Liver (tissue), 9 donors: ENCODE results near the gene MFSD2B. TPM values are rescaled to one million over a fixed set of nuclear protein-coding genes. Genes with fewer than 3 reads are reported as not detected.

Experiments
- DNase-seq: peaks from one replicate; pipeline ENCODE4 v3.0.0-alpha.2; 2017; ENCODE audit warnings: low spot score
- H3K27ac ChIP-seq, 2 donors: one replicate each; pipeline ENCODE4 v1.7.0; 2013; ENCODE audit warnings: inconsistent platforms in 2 of 2, low read length in 2 of 2, control low read depth in 1 of 2, low read depth in 1 of 2, mild to moderate bottlenecking in 1 of 2
- H3K27me3 ChIP-seq, 4 donors: one replicate each; pipeline versions ENCODE4 v1.6.1 to v1.7.0; 2013; ENCODE audit warnings: low read length in 3 of 4, inconsistent platforms in 1 of 4, mild to moderate bottlenecking in 1 of 4, moderate library complexity in 1 of 4; ENCODE audit not compliant: control insufficient read depth in 4 of 4, insufficient read depth in 4 of 4
- H3K36me3 ChIP-seq, 4 donors: one replicate each; pipeline versions ENCODE4 v1.6.1 to v1.7.0; 2013; ENCODE audit warnings: low read length in 3 of 4, mild to moderate bottlenecking in 3 of 4, low read depth in 1 of 4, moderate library complexity in 1 of 4; ENCODE audit not compliant: control insufficient read depth in 4 of 4, insufficient read depth in 3 of 4
- H3K4me1 ChIP-seq, 4 donors: one replicate each; pipeline versions ENCODE4 v1.6.1 to v1.7.0; 2013; ENCODE audit warnings: low read length in 3 of 4, mild to moderate bottlenecking in 3 of 4, moderate library complexity in 1 of 4; ENCODE audit not compliant: control insufficient read depth in 4 of 4, insufficient read depth in 4 of 4
- H3K4me3 ChIP-seq, 3 donors: one replicate each; pipeline versions ENCODE4 v1.6.1 to v1.7.0; 2013; ENCODE audit warnings: low read length in 3 of 3, control low read depth in 1 of 3, low read depth in 1 of 3, mild to moderate bottlenecking in 1 of 3
- H3K9ac ChIP-seq, 2 donors: one replicate each; pipeline ENCODE4 v1.7.0; 2013; ENCODE audit warnings: low read length in 2 of 2, mild to moderate bottlenecking in 2 of 2, moderate library complexity in 2 of 2, control low read depth in 1 of 2, low read depth in 1 of 2
- H3K9me3 ChIP-seq, 4 donors: one replicate each; pipeline versions ENCODE4 v1.6.1 to v1.7.0; 2013; ENCODE audit warnings: low read length in 3 of 4; ENCODE audit not compliant: control insufficient read depth in 4 of 4
- ATF3 ChIP-seq: IDR thresholded peaks from 2 replicates; pipeline ENCODE4 v1.6.1; 2016; ENCODE audit warnings: antibody characterized with exemption
- EGR1 ChIP-seq, 2 donors: IDR thresholded peaks; 2 replicates each; pipeline ENCODE4 v1.6.1; 2016 to 2018; ENCODE audit warnings: antibody characterized with exemption in 2 of 2, low read depth in 2 of 2
- FOXA2 ChIP-seq: IDR thresholded peaks from 2 replicates; pipeline ENCODE4 v1.6.1; 2016; ENCODE audit warnings: antibody characterized with exemption
- HNF4A ChIP-seq, 2 donors: conservative IDR thresholded peaks; 2 replicates each; pipeline ENCODE4 v1.6.1; 2016; ENCODE audit warnings: antibody characterized with exemption in 2 of 2, mild to moderate bottlenecking in 2 of 2
- HNF4G ChIP-seq: IDR thresholded peaks from 2 replicates; pipeline ENCODE4 v1.6.1; 2016; ENCODE audit warnings: antibody characterized with exemption
- NR2F2 ChIP-seq: IDR thresholded peaks from 2 replicates; pipeline ENCODE4 v1.6.1; 2016; ENCODE audit warnings: antibody characterized with exemption
- RAD21 ChIP-seq, 2 donors: IDR thresholded peaks; 2 replicates each; pipeline ENCODE4 v1.6.1; 2016; ENCODE audit warnings: antibody characterized with exemption in 2 of 2, mild to moderate bottlenecking in 2 of 2
- REST ChIP-seq: IDR thresholded peaks from 2 replicates; pipeline ENCODE4 v1.6.1; 2016; ENCODE audit warnings: antibody characterized with exemption, mild to moderate bottlenecking
- RXRA ChIP-seq, 2 donors: IDR thresholded peaks; 2 replicates each; pipeline ENCODE4 v1.6.1; 2017 to 2018; ENCODE audit warnings: antibody characterized with exemption in 2 of 2, mild to moderate bottlenecking in 1 of 2
- SP1 ChIP-seq: IDR thresholded peaks from 2 replicates; pipeline ENCODE4 v1.6.1; 2018; ENCODE audit warnings: antibody characterized with exemption, mild to moderate bottlenecking
- YY1 ChIP-seq: IDR thresholded peaks from 2 replicates; pipeline ENCODE4 v1.6.1; 2016; ENCODE audit warnings: antibody characterized with exemption, mild to moderate bottlenecking
- ZBTB33 ChIP-seq: IDR thresholded peaks from 2 replicates; pipeline ENCODE4 v1.6.1; 2016; ENCODE audit warnings: antibody characterized with exemption
- WGBS: extraction: QIAGEN DNeasy Blood & Tissue Kit; methylation state at CpG from one replicate; pipeline ENCODE4 v1.1.7; 2013; 5-methylcytosine and 5-hydroxymethylcytosine counted together
- polyA plus RNA-seq, 2 donors: library from polyadenylated mRNA; stranded (reverse) in 1 of 2; unstranded in 1 of 2; fragments of 200-250 nt in 1 of 2; fragments of >200 nt in 1 of 2; fragmentation: Nextera tagmentation in 1 of 2; extraction: Ambion mirVana in 1 of 2; gene quantifications; one replicate each; pipeline versions ENCODE4 v1.2.1 to v1.2.3, GENCODE V29; 2013 to 2015
- total RNA-seq, 2 donors: library from RNA; depleted of rRNA; stranded (reverse); fragments of >200 nt; gene quantifications; one replicate each; pipeline ENCODE4 v1.2.3, GENCODE V29; 2014
- TF ChIP-seq, protein P1 (sequence below): IDR thresholded peaks from 2 replicates; pipeline ENCODE4 v1.6.1; 2016; ENCODE audit warnings: antibody characterized with exemption
- TF ChIP-seq, protein P2 (sequence below): fragments of 150-350 bp; IDR thresholded peaks from 2 replicates; pipeline ENCODE4 v1.5.1; 2017; ENCODE audit warnings: improper control_type of control experiment, low read depth, low read length; ENCODE audit not compliant: missing input control
- donor health status: healthy.
- donor health status: healthy.
- donor health status: healthy.
- donor health status: healthy.
- donor health status: healthy.

Gene MFSD2B
- total and polyA plus RNA-seq, 4 donors: 0.02 to 26.1 (median 0.22) TPM

DNA sequence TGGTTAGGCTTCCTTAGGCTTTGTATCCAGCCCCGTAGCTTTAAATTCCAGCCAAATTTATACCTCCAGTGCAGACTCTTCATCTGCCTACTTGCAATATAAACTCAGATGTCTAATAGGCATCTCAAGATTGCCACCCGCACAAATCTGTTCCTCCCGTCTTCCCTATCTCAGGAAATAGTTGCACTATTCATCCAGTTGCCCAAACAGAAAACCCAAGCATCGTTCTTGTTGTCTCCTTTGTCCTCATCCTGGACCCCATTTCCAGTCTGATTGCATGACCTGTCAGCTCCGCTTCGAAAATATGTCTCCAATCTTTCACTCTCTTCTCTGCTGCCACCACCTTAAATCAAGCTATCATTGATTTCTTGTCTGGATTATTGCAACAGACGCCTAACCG, 41.9 kb downstream of the MFSD2B start (continued):
- TF ChIP-seq ZBTB33: no peak
- no peak for TF ChIP-seq EGR1 (IDR thresholded peaks at IDR 0.05; ENCODE audit: low read depth in 2 of 2)
- TF ChIP-seq NR2F2: no peak
- no peak for TF ChIP-seq FOXA2
- no peak for TF ChIP-seq HNF4A (conservative IDR thresholded peaks at IDR 0.05)
- TF ChIP-seq RAD21 (IDR thresholded peaks at IDR 0.05): no peak
- TF ChIP-seq, protein P1, sequence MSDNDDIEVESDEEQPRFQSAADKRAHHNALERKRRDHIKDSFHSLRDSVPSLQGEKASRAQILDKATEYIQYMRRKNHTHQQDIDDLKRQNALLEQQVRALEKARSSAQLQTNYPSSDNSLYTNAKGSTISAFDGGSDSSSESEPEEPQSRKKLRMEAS: no peak
- no peak for TF ChIP-seq HNF4G

GRCh38 chr2:24052951-24053350, 43.1 kb downstream of the MFSD2B start:
- 95% methylated on average over 1 of the region's 1 CpG for WGBS
- Histone ChIP-seq H3K27me3 (no peaks in the 10 kb centered on the region), H3K4me3 (no peak overlapping the region), H3K9ac (no peak overlapping the region), H3K9me3 (no peaks in the 10 kb centered on the region), H3K4me1 (peaks cover 0 to 18% (median 10%) of the 10 kb centered on the region in 4 donors), H3K36me3 (no peaks in the 10 kb centered on the region), H3K27ac (no peak overlapping the region)
- no peak for TF ChIP-seq REST
- no peak for TF ChIP-seq NR2F2
- peak in 1 of 2 donors; percentile 8 for TF ChIP-seq HNF4A (conservative IDR thresholded peaks at IDR 0.05)
- no peak for TF ChIP-seq ATF3
- no peak for TF ChIP-seq YY1
- TF ChIP-seq, protein P2, sequence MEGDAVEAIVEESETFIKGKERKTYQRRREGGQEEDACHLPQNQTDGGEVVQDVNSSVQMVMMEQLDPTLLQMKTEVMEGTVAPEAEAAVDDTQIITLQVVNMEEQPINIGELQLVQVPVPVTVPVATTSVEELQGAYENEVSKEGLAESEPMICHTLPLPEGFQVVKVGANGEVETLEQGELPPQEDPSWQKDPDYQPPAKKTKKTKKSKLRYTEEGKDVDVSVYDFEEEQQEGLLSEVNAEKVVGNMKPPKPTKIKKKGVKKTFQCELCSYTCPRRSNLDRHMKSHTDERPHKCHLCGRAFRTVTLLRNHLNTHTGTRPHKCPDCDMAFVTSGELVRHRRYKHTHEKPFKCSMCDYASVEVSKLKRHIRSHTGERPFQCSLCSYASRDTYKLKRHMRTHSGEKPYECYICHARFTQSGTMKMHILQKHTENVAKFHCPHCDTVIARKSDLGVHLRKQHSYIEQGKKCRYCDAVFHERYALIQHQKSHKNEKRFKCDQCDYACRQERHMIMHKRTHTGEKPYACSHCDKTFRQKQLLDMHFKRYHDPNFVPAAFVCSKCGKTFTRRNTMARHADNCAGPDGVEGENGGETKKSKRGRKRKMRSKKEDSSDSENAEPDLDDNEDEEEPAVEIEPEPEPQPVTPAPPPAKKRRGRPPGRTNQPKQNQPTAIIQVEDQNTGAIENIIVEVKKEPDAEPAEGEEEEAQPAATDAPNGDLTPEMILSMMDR: no peak
- DNase-seq: no peak

GRCh38 chr2:24054366-24055010, 44.6 kb downstream of the MFSD2B start:
- no peak for DNase-seq
- no peak overlapping the region for H3K9ac ChIP-seq
- no peak overlapping the region for H3K4me3 ChIP-seq
- H3K4me1 ChIP-seq: peaks cover 0 to 12% (median 6%) of the 10 kb centered on the region in 4 donors
- no peaks in the 10 kb centered on the region for H3K36me3 ChIP-seq
- H3K27me3 ChIP-seq: no peaks in the 10 kb centered on the region
- 77% methylated on average over 8 of the region's 8 CpGs for WGBS
- no peaks in the 10 kb centered on the region for H3K9me3 ChIP-seq
- no peak overlapping the region for H3K27ac ChIP-seq
- TF ChIP-seq REST: no peak
- no peak for TF ChIP-seq NR2F2
- TF ChIP-seq, protein P2: no peak
- no peak for TF ChIP-seq RXRA (IDR thresholded peaks at IDR 0.05)
- TF ChIP-seq SP1: no peak
- no peak for TF ChIP-seq YY1
- no peak for TF ChIP-seq HNF4G
